Fibroblast of mammary gland (primary cell): ENCODE measurements around the gene LAMTOR2.

ENCODE experiments used
- DNase-seq: peaks from one replicate; pipeline ENCODE4 v3.0.0-alpha.2; 2010; ENCODE audit warnings: low read depth
- H3K4me3 ChIP-seq: 2 replicates; pipeline ENCODE4 v1.5.1; 2011; ENCODE audit warnings: low read depth, mild to moderate bottlenecking, low read length, moderate library complexity; ENCODE audit not compliant: control insufficient read depth
- TF ChIP-seq, protein P1 (sequence below): conservative IDR thresholded peaks from 2 replicates; pipeline ENCODE4 v1.5.1; 2011; ENCODE audit warnings: low read depth, low read length, inconsistent platforms; ENCODE audit not compliant: control insufficient read depth, insufficient read depth

LAMTOR2 gene

DNA sequence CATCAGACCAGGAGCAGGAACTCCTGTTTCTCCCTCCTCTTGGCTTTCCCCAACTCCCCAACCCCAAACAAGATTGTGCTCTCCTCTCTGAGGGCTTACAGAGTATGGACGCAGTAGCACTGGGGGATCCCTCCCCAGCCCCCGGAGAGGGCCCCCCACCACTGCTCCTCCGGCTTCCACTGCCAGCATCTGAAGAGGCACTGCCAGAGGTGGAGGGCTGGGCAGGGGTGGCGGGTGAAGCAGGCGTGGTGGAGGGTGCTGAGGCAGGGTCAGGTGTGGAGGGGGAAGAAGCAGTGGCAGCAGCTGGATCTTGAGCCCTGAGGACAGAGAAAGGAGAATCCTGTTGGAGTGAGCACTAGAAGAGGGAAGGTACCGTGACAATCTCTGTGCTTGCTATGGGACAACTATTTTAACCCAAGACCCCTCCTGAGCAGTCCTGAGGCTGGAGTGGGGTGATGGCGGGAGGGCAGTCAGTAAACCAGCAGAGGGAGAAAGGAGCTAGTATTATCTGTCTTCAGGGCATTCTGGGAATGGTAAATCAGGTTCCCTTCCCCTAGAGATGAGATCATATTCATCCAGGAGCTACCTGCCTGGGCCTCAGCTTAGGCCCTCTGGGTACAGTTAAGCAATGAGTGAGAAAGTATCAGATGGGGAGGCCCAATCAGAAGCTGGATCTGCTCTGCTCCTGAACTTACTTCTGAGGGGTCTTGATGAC, 3.4 kb upstream of the LAMTOR2 start:
- H3K4me3 ChIP-seq = no peak overlapping the region
- no peak for DNase-seq
- TF ChIP-seq, protein P1, sequence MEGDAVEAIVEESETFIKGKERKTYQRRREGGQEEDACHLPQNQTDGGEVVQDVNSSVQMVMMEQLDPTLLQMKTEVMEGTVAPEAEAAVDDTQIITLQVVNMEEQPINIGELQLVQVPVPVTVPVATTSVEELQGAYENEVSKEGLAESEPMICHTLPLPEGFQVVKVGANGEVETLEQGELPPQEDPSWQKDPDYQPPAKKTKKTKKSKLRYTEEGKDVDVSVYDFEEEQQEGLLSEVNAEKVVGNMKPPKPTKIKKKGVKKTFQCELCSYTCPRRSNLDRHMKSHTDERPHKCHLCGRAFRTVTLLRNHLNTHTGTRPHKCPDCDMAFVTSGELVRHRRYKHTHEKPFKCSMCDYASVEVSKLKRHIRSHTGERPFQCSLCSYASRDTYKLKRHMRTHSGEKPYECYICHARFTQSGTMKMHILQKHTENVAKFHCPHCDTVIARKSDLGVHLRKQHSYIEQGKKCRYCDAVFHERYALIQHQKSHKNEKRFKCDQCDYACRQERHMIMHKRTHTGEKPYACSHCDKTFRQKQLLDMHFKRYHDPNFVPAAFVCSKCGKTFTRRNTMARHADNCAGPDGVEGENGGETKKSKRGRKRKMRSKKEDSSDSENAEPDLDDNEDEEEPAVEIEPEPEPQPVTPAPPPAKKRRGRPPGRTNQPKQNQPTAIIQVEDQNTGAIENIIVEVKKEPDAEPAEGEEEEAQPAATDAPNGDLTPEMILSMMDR = no peak

DNA sequence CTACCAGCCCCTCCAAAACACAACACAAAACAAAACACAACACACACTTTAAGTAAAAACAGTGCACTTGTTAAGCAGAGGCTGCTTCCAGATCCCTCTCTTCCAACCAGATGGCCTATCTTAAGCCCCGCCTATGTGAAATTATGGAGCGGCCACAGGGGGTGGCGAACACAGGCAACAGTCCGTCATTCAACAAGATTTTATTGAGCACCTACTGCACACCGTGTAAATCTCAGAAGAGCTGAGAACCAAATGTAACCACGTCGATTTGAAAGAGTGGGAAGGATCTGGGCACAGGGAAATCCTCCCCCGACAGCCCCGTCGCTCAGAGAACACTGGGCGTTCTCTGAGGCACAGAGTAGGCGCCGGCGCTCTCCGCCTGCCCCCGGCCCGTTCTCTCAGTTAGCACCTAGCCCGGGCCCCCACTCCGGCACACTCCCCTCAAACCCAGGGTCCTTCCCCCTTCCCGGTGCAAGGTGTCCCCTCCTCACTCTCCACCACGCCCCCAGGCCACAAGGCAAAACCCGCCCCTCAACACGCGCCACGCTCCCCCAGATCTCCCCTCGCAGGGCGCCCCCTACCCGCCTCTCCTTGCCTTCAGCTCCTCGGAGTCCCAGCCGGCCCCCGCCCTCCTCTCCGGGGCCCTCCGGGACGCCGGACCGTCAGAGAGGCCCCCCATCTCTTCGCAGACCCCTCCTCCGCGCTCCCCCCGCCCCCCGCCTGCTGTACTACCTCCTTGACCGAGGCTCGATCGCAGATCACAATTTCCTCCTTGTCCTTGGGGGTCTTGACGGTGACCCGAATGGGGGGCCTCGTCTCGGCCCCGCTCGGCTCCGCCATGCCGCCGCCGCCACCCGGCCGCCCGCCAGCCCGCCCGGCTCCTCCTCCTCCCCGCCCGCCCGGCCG, 1.5 kb upstream of the LAMTOR2 start:
- DNase-seq = peak; percentile 64
- peak overlapping the region; percentile 80 for H3K4me3 ChIP-seq
- TF ChIP-seq, protein P1 = peak; percentile 1

DNA sequence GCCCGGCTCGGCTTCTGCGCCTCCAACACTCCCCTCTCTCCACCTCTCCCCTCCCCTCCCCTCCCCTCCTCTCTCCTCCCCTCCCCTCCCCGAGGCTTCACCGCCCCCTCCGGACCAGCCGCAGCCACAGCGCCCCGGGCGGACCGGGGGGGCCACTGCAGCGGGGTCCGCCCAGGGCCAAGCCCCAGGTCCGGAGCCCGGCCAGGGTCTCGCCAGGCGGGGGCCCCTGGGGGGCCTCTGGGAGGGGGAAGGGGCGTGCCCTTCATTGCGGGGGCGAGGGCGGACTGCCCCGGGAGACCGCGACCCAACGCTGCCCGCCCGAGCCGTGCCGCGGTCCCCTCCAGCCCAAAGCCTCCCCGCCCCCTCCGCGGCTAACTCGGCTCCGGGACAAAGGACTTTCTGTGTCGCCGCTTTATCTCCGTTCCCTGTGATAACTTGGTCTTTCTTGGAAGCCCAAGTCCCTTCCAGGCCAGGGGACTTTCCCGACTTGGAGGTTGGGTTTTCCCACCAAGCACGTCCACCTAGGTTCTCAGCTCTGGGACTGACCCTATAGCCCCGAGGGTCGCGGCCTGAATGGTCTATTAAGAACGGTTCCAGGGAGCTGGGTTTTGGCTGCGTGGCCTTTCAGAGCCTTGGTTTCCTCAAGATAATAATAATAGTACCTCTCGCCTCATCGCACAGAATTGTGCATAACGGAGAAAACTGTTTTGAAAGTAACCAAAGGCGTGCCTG, 648 bp upstream of the LAMTOR2 start, which contains the start of gene UBQLN4:
TSS of gene UBQLN4 (minus strand) at position 31 of the 732 bp plus-strand sequence. CDS start 97 bp downstream, outside the sequence.
- DNase-seq = peak; percentile 77
- peak within 1 kb of the TSS; percentile 96 for H3K4me3 ChIP-seq
- TF ChIP-seq, protein P1 = peak; percentile 21

DNA sequence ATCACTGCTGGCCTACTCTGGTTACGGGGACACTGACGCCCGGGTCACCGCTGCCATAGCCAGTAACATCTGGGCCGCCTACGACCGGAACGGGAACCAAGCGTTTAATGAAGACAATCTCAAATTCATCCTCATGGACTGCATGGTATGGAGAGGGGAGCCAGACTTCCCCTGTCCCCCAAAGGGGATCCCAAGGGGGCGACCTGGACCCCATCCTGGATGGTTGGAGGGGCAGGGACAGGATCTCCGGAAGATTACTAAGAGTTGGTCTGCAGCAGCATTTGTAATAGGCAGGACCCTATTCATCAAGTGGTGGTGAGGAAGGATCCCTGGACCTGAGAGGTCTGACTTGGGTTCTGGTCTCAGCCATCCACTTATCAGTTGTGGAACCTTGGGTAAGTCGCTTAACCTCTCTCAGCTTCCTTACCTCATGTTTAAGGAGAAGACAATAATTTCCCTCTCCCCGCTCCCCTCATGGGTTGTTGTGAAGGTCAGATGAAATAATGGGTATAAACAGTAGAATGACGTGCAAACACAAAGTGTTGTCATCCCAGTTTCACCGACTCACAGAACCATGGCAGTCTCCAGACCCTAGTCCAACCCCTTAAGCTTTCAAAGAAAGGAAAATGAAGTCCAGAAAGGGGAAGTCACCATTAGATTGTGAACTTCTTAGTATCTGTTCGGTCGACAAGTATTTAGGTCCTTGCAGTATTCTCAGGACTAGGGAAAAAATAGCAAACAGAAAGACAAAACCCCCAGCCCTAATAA, 883 bp downstream of the LAMTOR2 start:
- DNase-seq = no peak
- H3K4me3 ChIP-seq = peak overlapping the region; percentile 96
- TF ChIP-seq, protein P1 = no peak

DNA sequence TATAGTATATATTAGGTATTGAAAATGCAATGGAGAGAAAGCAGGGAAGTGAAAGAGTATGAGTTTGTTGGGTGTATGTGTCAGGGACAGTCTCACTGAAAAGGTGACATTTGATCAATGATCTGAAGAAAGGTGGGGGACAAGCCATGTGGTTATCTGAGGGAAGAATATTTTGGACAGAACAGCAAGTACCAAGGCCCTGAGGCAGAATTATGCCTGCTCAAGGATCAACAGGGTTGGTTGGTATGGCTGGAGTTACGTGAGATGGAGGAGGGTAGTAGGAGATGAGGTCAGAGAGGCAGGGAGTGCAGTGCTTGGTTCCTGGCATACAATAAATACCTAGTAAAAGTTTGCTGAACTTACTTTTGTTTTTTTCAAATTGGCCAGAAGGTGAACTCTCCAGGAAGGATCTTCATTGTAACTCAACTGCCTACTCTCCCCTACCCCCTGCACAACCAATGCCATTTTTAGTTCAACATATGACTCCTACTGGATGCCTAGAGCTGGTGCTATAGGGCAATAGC, 1.8 kb downstream of the LAMTOR2 start:
- TF ChIP-seq, protein P1 = no peak
- H3K4me3 ChIP-seq = no peak overlapping the region
- DNase-seq = no peak
